ENCODE results near the gene KIDINS220.

Gene KIDINS220

GRCh38 chr2:8714283-8714682 is 123.1 kb downstream of the KIDINS220 start:
- Histone ChIP-seq H4K20me1 (ENCODE audit: insufficient read depth) (no peaks in the 10 kb centered on the region), H3K9ac (no peak overlapping the region), H3K27ac (no peak overlapping the region), H3K79me2 (ENCODE audit: insufficient read depth, low read depth) (no peaks in the 10 kb centered on the region), H3K4me3 (IDR thresholded peaks at IDR 0.05; ENCODE audit: insufficient read depth, low read depth, low read length) (no peak overlapping the region), H3K36me3 (ENCODE audit: insufficient read depth) (no peaks in the 10 kb centered on the region), H3K27me3 (ENCODE audit: insufficient read depth, low read depth) (no peaks in the 10 kb centered on the region), H2AFZ (ENCODE audit: low read depth) (no peak overlapping the region), H3K4me1 (ENCODE audit: low read depth, poor library complexity, severe bottlenecking) (no peaks in the 10 kb centered on the region), H3K4me2 (no peak overlapping the region)
- TF ChIP-seq CTCF (conservative IDR thresholded peaks at IDR 0.05; ENCODE audit: low read depth, low read length) = no peak

DNA sequence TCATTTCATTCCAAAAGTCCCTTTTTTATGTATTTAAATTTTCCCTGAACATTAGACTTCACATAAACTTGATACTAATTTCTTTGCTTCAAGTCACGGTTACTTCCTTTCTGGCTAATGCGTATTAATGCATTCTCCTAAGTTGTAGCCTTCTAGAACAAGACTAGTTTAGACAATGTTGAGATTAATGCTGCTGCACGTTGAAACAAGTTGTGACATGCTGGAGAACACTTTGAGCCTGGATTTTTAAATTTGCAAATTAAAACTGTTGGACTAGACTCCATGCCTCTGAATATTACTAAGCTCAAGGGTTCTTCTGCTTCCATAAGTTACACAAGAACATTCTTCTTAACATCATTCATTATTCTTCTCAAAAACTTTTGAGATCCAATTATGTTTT is 126.5 kb downstream of the KIDINS220 start:
- Histone ChIP-seq H3K9ac (no peak overlapping the region), H3K79me2 (ENCODE audit: insufficient read depth, low read depth) (no peaks in the 10 kb centered on the region), H3K4me1 (ENCODE audit: low read depth, poor library complexity, severe bottlenecking) (no peaks in the 10 kb centered on the region), H3K27me3 (ENCODE audit: insufficient read depth, low read depth) (no peaks in the 10 kb centered on the region), H3K4me3 (IDR thresholded peaks at IDR 0.05; ENCODE audit: insufficient read depth, low read depth, low read length) (no peak overlapping the region), H2AFZ (ENCODE audit: low read depth) (no peak overlapping the region), H4K20me1 (ENCODE audit: insufficient read depth) (no peaks in the 10 kb centered on the region), H3K27ac (no peak overlapping the region), H3K4me2 (no peak overlapping the region), H3K36me3 (ENCODE audit: insufficient read depth) (no peaks in the 10 kb centered on the region)
- TF ChIP-seq CTCF (conservative IDR thresholded peaks at IDR 0.05; ENCODE audit: low read depth, low read length) = no peak

GRCh38 chr2:8709611-8710010 is 127.8 kb downstream of the KIDINS220 start:
- Histone ChIP-seq H2AFZ (ENCODE audit: low read depth) (no peak overlapping the region), H3K79me2 (ENCODE audit: insufficient read depth, low read depth) (no peaks in the 10 kb centered on the region), H3K4me1 (ENCODE audit: low read depth, poor library complexity, severe bottlenecking) (no peaks in the 10 kb centered on the region), H3K27me3 (ENCODE audit: insufficient read depth, low read depth) (no peaks in the 10 kb centered on the region), H3K4me3 (IDR thresholded peaks at IDR 0.05; ENCODE audit: insufficient read depth, low read depth, low read length) (no peak overlapping the region), H3K9ac (no peak overlapping the region), H4K20me1 (ENCODE audit: insufficient read depth) (no peaks in the 10 kb centered on the region), H3K27ac (no peak overlapping the region), H3K36me3 (ENCODE audit: insufficient read depth) (no peaks in the 10 kb centered on the region), H3K4me2 (no peak overlapping the region)
- TF ChIP-seq CTCF (conservative IDR thresholded peaks at IDR 0.05; ENCODE audit: low read depth, low read length) = no peak

- no peak overlapping the region for H3K4me2 ChIP-seq
- H4K20me1 ChIP-seq (ENCODE audit: insufficient read depth) = no peaks in the 10 kb centered on the region
- H3K27me3 ChIP-seq (ENCODE audit: insufficient read depth, low read depth) = no peaks in the 10 kb centered on the region
- no peak overlapping the region for H3K9ac ChIP-seq
- no peak overlapping the region for H3K4me3 ChIP-seq (IDR thresholded peaks at IDR 0.05; ENCODE audit: insufficient read depth, low read depth, low read length)
- H3K4me1 ChIP-seq (ENCODE audit: low read depth, poor library complexity, severe bottlenecking) = no peaks in the 10 kb centered on the region
- H3K36me3 ChIP-seq (ENCODE audit: insufficient read depth) = no peaks in the 10 kb centered on the region
- H2AFZ ChIP-seq (ENCODE audit: low read depth) = no peak overlapping the region
- H3K79me2 ChIP-seq (ENCODE audit: insufficient read depth, low read depth) = no peaks in the 10 kb centered on the region
- no peak for TF ChIP-seq CTCF (conservative IDR thresholded peaks at IDR 0.05; ENCODE audit: low read depth, low read length)
- H3K27ac ChIP-seq = no peak overlapping the region
Observed at GRCh38 chr2:8704906-8705305, 132.5 kb downstream of the KIDINS220 start.
